ENCODE results near the gene HDAC4.

The HDAC4 gene

DNA sequence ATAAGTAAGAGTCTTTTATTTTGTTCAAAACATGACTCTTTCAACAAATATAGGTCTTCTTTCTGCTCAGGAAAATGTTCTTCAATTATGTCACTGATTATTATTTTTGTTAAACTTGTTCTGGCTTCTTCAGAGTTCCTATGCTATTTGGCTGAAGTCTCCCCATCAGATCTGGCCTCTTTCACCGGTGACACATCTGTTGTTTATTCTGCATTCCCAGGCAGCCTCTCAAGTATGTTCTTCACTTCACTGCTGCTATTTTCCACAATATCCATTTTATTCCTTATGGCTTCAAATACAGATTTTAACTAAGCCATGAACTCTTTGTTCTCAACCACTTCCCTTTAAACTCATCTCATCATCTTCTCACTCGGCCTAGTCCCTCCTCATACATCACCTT, 45.7 kb downstream of the HDAC4 start:
- no peak overlapping the region for H3K27ac ChIP-seq (ENCODE audit: low read depth, low read length)
- no peak overlapping the region for H3K4me3 ChIP-seq (ENCODE audit: low read depth in 1 of 5, low read length in 5 of 5)
- H3K9ac ChIP-seq (ENCODE audit: low read length in 5 of 5): no peak overlapping the region
- H3K9me3 ChIP-seq (ENCODE audit: control insufficient read depth in 5 of 5, low read length in 5 of 5): no peaks in the 10 kb centered on the region
- H3K27me3 ChIP-seq (ENCODE audit: control insufficient read depth in 5 of 5, insufficient read depth in 4 of 5, low read length in 5 of 5): no peaks in the 10 kb centered on the region
- H3K4me1 ChIP-seq (ENCODE audit: control insufficient read depth in 5 of 5, insufficient read depth in 5 of 5, low read length in 5 of 5): peaks cover 2 to 15% (median 9%) of the 10 kb centered on the region in 5 donors
- H3K36me3 ChIP-seq (ENCODE audit: control insufficient read depth in 5 of 5, insufficient read depth in 5 of 5, low read length in 5 of 5): peaks cover 8 to 23% (median 17%) of the 10 kb centered on the region in 5 donors

DNA sequence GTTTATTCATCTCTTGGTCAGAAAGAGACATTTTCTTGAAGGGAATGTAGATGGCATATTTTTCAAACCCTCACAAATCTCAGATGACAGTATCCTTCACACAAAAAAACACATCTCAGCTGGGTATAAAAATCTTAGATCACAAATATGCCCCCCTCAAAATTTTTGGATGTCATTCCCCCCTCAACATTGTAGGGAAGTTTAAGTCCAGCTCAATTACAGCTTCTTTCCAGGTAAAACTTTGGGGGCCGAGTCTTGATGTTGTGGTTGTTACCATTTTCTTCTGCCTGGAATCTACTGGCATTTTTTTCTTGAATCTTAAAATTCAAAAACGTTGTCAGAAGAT, 46.1 kb downstream of the HDAC4 start:
- Histone ChIP-seq H3K36me3 (ENCODE audit: control insufficient read depth in 5 of 5, insufficient read depth in 5 of 5, low read length in 5 of 5) (peaks cover 8 to 23% (median 17%) of the 10 kb centered on the region in 5 donors), H3K9me3 (ENCODE audit: control insufficient read depth in 5 of 5, low read length in 5 of 5) (no peaks in the 10 kb centered on the region), H3K4me1 (ENCODE audit: control insufficient read depth in 5 of 5, insufficient read depth in 5 of 5, low read length in 5 of 5) (peaks cover 2 to 13% (median 9%) of the 10 kb centered on the region in 5 donors), H3K27me3 (ENCODE audit: control insufficient read depth in 5 of 5, insufficient read depth in 4 of 5, low read length in 5 of 5) (no peaks in the 10 kb centered on the region), H3K9ac (ENCODE audit: low read length in 5 of 5) (no peak overlapping the region), H3K4me3 (ENCODE audit: low read depth in 1 of 5, low read length in 5 of 5) (no peak overlapping the region), H3K27ac (ENCODE audit: low read depth, low read length) (no peak overlapping the region)

DNA sequence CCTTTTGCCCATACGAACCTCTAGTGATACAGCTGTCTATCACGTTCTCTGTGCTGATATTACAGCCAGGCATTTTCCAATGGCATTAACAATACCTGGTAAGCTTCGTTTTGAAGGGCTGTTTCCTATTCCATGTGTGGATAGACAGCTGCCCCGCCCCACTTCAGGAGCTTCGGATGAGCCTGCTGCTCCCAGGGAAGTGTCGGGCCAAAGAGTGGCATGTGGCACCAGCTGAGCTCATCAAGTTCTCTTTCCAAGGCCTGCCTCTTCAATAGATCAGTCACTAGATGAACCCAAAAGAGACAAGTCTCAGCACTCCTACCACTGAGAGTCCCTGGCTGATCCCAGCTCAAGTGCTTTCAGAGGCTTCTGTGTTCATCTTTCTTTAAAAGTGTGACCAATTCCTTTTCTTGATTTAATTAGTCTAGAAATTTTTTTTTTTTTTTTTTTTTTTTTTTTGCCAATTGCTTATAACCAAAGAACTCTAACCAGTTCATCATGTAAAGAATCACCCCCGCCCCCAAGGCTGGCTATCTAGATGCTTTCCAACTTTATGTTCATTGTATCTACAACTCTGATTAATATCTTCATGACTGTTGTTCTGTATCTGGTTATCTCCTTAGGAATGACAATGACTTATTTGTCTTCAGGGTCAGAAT, 46.6 kb downstream of the HDAC4 start:
- H3K4me3 ChIP-seq (ENCODE audit: low read depth in 1 of 5, low read length in 5 of 5): no peak overlapping the region
- no peaks in the 10 kb centered on the region for H3K9me3 ChIP-seq (ENCODE audit: control insufficient read depth in 5 of 5, low read length in 5 of 5)
- H3K36me3 ChIP-seq (ENCODE audit: control insufficient read depth in 5 of 5, insufficient read depth in 5 of 5, low read length in 5 of 5): peaks cover 8 to 23% (median 22%) of the 10 kb centered on the region in 5 donors
- H3K9ac ChIP-seq (ENCODE audit: low read length in 5 of 5): no peak overlapping the region
- H3K27me3 ChIP-seq (ENCODE audit: control insufficient read depth in 5 of 5, insufficient read depth in 4 of 5, low read length in 5 of 5): no peaks in the 10 kb centered on the region
- peaks cover 2 to 10% (median 9%) of the 10 kb centered on the region in 5 donors for H3K4me1 ChIP-seq (ENCODE audit: control insufficient read depth in 5 of 5, insufficient read depth in 5 of 5, low read length in 5 of 5)
- no peak overlapping the region for H3K27ac ChIP-seq (ENCODE audit: low read depth, low read length)

DNA sequence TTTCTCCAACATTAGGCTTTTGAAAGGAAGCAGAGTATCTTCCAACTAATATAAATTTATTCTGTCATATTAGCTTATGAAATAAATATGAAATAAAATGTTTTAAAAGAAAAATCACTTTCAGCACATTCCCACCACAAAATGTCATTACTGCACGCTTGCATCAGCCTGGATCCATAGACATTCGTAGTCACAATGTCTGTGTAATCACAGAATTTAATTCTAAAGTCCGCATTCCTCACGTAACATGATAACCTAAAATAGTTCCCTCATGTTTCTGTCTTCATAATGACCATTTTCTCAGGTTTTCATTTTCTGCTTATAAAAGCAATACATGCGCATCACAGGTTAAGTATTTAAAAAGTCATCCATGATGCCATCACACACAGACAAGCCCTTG, 47.1 kb downstream of the HDAC4 start:
- Histone ChIP-seq H3K36me3 (ENCODE audit: control insufficient read depth in 5 of 5, insufficient read depth in 5 of 5, low read length in 5 of 5) (peaks cover 8 to 27% (median 26%) of the 10 kb centered on the region in 5 donors), H3K4me3 (ENCODE audit: low read depth in 1 of 5, low read length in 5 of 5) (no peak overlapping the region), H3K4me1 (ENCODE audit: control insufficient read depth in 5 of 5, insufficient read depth in 5 of 5, low read length in 5 of 5) (peaks cover 0 to 10% (median 9%) of the 10 kb centered on the region in 5 donors), H3K27me3 (ENCODE audit: control insufficient read depth in 5 of 5, insufficient read depth in 4 of 5, low read length in 5 of 5) (no peaks in the 10 kb centered on the region), H3K9ac (ENCODE audit: low read length in 5 of 5) (no peak overlapping the region), H3K9me3 (ENCODE audit: control insufficient read depth in 5 of 5, low read length in 5 of 5) (no peaks in the 10 kb centered on the region), H3K27ac (ENCODE audit: low read depth, low read length) (no peak overlapping the region)

DNA sequence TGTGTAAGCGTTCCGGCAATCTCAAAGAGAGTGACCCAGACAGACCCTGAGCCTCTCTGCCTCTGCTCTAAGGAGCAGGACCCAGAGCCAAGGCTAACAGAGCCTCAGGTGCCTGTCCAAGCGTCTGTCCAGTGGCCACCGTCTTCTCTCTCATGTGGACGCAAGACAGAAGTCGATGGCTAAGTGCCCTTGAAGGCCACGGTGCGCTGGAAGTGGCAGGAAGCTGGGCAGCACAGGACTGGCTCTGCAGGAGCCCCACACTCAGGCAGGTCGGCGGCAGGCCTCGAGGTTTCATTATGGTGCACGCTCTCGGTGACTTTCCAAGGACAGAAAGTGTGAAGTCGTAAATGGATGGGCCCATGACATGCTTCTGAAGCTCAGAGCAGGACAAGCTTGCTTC, 49.1 kb downstream of the HDAC4 start:
- H3K36me3 ChIP-seq (ENCODE audit: control insufficient read depth in 5 of 5, insufficient read depth in 5 of 5, low read length in 5 of 5): peaks cover 8 to 35% (median 26%) of the 10 kb centered on the region in 5 donors
- H3K27ac ChIP-seq (ENCODE audit: low read depth, low read length): no peak overlapping the region
- H3K4me1 ChIP-seq (ENCODE audit: control insufficient read depth in 5 of 5, insufficient read depth in 5 of 5, low read length in 5 of 5): peaks cover 0 to 10% (median 9%) of the 10 kb centered on the region in 5 donors
- H3K9me3 ChIP-seq (ENCODE audit: control insufficient read depth in 5 of 5, low read length in 5 of 5): no peaks in the 10 kb centered on the region
- no peak overlapping the region for H3K4me3 ChIP-seq (ENCODE audit: low read depth in 1 of 5, low read length in 5 of 5)
- no peaks in the 10 kb centered on the region for H3K27me3 ChIP-seq (ENCODE audit: control insufficient read depth in 5 of 5, insufficient read depth in 4 of 5, low read length in 5 of 5)
- no peak overlapping the region for H3K9ac ChIP-seq (ENCODE audit: low read length in 5 of 5)

DNA sequence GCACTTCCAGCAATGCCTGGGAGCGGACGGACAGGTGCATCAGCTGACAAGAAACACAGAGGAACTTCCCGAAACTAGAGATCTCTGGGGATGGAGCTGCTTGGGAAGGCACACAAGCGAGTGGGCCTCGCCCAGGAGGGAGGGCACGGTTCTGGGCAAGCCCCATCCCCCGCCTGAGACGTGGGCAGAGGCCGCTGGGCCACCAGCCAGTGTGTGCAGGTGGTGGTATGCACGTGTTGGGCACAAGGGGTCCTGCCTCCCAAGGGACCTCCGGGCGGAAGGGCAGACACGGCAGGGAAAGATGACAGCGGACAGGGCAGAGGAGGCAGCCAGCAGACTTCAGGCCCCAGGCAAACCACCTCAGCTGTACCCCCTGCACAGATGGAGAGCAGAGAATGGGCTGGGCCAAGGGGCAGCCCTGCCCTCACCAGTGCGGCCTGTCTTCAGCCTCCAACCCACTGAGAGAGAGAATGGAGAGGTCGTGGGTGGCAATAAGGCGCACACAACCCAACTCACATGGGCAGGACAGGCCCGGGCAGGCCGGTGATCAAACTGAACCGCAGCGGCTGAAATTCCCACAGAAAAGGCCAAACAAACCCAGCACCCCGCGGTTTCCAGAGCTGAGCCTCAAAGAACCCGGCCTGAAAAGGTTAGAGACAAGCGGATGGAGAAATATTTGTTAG, 51.2 kb downstream of the HDAC4 start:
- no peak overlapping the region for H3K4me3 ChIP-seq (ENCODE audit: low read depth in 1 of 5, low read length in 5 of 5)
- H3K27me3 ChIP-seq (ENCODE audit: control insufficient read depth in 5 of 5, insufficient read depth in 4 of 5, low read length in 5 of 5): no peaks in the 10 kb centered on the region
- no peak overlapping the region for H3K9ac ChIP-seq (ENCODE audit: low read length in 5 of 5)
- H3K36me3 ChIP-seq (ENCODE audit: control insufficient read depth in 5 of 5, insufficient read depth in 5 of 5, low read length in 5 of 5): peaks cover 8 to 40% (median 26%) of the 10 kb centered on the region in 5 donors
- no peak overlapping the region for H3K27ac ChIP-seq (ENCODE audit: low read depth, low read length)
- no peaks in the 10 kb centered on the region for H3K4me1 ChIP-seq (ENCODE audit: control insufficient read depth in 5 of 5, insufficient read depth in 5 of 5, low read length in 5 of 5)
- H3K9me3 ChIP-seq (ENCODE audit: control insufficient read depth in 5 of 5, low read length in 5 of 5): no peaks in the 10 kb centered on the region

DNA sequence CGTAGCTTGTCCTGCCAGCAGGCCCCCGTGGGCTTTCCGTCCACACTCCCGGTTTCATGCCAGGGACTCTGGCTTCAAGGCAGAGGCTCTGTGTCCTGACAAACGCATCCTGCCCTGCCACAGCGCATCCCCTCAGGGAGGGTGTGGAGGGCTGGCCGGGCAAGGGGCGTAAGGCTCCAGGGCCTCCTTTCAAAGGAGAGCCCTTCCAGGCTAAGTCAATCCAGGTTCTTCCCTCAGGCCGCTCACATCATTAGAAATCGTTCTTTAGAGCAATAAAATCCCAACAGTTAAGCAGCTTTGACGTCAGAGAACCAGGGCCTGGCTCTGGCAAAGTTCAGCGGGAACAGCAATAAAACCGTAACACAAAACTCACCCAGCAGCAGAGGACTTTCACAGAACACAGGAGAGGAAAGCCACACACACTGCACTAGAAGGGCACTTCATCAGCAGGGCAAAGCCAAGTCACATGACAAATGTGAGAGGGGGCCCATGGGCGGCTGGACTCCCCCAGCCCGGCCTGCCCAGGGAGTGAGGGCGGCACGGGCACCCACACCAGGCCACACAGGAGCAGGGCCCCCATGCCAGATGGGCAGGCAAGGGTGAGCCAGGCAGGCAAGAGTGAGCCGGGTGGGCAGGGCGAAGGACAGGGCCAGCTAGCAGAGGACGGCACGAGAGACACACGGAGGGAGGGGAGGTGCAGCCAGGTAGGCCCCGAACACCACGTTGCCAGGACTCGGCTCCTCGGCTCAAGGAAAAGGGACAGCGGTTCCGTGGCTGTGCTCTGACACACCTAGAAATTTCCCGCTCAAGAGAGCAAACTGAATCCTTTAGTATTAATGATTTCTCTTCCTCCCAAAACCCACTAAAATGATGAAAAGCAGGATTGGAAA, 52.0 kb downstream of the HDAC4 start:
- Histone ChIP-seq H3K9me3 (ENCODE audit: control insufficient read depth in 5 of 5, low read length in 5 of 5) (no peaks in the 10 kb centered on the region), H3K36me3 (ENCODE audit: control insufficient read depth in 5 of 5, insufficient read depth in 5 of 5, low read length in 5 of 5) (peaks cover 8 to 43% (median 26%) of the 10 kb centered on the region in 5 donors), H3K27ac (ENCODE audit: low read depth, low read length) (no peak overlapping the region), H3K9ac (ENCODE audit: low read length in 5 of 5) (no peak overlapping the region), H3K27me3 (ENCODE audit: control insufficient read depth in 5 of 5, insufficient read depth in 4 of 5, low read length in 5 of 5) (no peaks in the 10 kb centered on the region), H3K4me3 (ENCODE audit: low read depth in 1 of 5, low read length in 5 of 5) (no peak overlapping the region), H3K4me1 (ENCODE audit: control insufficient read depth in 5 of 5, insufficient read depth in 5 of 5, low read length in 5 of 5) (no peaks in the 10 kb centered on the region)

DNA sequence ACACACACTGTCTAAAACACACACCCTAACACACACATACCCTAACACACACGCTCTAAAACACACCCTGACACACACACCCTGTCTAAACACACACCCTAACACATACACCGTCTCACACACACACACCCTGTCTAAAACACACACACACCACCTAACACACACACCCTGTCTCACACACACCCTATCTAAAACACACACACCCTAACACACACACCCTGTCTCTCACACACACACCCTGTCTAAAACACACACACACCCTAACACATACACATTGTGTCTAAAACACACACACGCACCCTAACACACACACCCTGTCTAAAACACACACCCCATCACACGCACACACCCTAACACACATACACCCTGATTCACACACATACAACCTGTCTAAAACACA, 54.1 kb downstream of the HDAC4 start:
- no peak overlapping the region for H3K4me3 ChIP-seq (ENCODE audit: low read depth in 1 of 5, low read length in 5 of 5)
- H3K36me3 ChIP-seq (ENCODE audit: control insufficient read depth in 5 of 5, insufficient read depth in 5 of 5, low read length in 5 of 5): peaks cover 2 to 35% (median 15%) of the 10 kb centered on the region in 5 donors
- no peak overlapping the region for H3K27ac ChIP-seq (ENCODE audit: low read depth, low read length)
- H3K9me3 ChIP-seq (ENCODE audit: control insufficient read depth in 5 of 5, low read length in 5 of 5): no peaks in the 10 kb centered on the region
- H3K4me1 ChIP-seq (ENCODE audit: control insufficient read depth in 5 of 5, insufficient read depth in 5 of 5, low read length in 5 of 5): no peaks in the 10 kb centered on the region
- no peak overlapping the region for H3K9ac ChIP-seq (ENCODE audit: low read length in 5 of 5)
- no peaks in the 10 kb centered on the region for H3K27me3 ChIP-seq (ENCODE audit: control insufficient read depth in 5 of 5, insufficient read depth in 4 of 5, low read length in 5 of 5)

DNA sequence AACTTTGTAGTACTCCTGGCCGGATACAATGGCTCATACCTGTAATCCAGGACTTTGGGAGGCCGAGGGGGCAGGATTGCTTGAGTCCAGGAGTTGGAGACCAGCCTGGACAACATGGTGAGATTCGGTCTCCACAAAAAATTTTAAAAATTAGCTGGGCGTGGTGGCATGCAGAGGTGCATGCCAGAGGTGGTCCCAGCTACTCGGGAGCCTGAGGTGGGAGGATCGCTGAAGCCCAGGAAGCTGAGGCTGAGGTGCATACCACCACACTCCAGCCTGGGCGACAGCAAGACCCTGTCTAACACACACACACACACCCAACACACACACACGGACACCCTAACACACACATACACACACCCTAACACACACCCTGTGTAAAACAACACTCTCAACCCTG, 55.6 kb downstream of the HDAC4 start:
- Histone ChIP-seq H3K9ac (ENCODE audit: low read length in 5 of 5) (no peak overlapping the region), H3K4me3 (ENCODE audit: low read depth in 1 of 5, low read length in 5 of 5) (no peak overlapping the region)

DNA sequence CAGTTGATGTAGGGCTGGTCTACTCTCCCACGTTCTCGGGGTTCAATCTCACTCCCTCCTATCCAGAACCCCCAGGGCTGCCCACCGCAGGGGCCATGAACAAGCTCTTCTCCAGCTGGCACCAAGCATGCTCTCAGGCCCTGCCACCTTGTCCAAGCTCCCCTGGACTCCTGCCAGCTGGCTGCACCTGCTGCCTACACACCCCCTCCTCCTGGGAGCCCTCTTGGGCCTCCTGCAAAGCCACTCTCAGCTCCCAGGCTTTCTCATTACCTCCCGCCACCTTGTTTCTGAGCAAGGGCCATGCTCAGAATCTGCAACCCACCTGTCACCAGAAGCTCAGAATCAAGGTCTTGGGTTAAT, 56.0 kb downstream of the HDAC4 start:
- Histone ChIP-seq H3K27ac (ENCODE audit: low read depth, low read length) (no peak overlapping the region), H3K9ac (ENCODE audit: low read length in 5 of 5) (no peak overlapping the region), H3K4me3 (ENCODE audit: low read depth in 1 of 5, low read length in 5 of 5) (no peak overlapping the region), H3K4me1 (ENCODE audit: control insufficient read depth in 5 of 5, insufficient read depth in 5 of 5, low read length in 5 of 5) (no peaks in the 10 kb centered on the region), H3K27me3 (ENCODE audit: control insufficient read depth in 5 of 5, insufficient read depth in 4 of 5, low read length in 5 of 5) (no peaks in the 10 kb centered on the region), H3K36me3 (ENCODE audit: control insufficient read depth in 5 of 5, insufficient read depth in 5 of 5, low read length in 5 of 5) (peaks cover 0 to 23% (median 7%) of the 10 kb centered on the region in 5 donors), H3K9me3 (ENCODE audit: control insufficient read depth in 5 of 5, low read length in 5 of 5) (no peaks in the 10 kb centered on the region)

More for the DNA sequence above, 55.6 kb downstream of the HDAC4 start:
- Histone ChIP-seq H3K36me3 (ENCODE audit: control insufficient read depth in 5 of 5, insufficient read depth in 5 of 5, low read length in 5 of 5) (peaks cover 0 to 23% (median 7%) of the 10 kb centered on the region in 5 donors), H3K4me1 (ENCODE audit: control insufficient read depth in 5 of 5, insufficient read depth in 5 of 5, low read length in 5 of 5) (no peaks in the 10 kb centered on the region), H3K9me3 (ENCODE audit: control insufficient read depth in 5 of 5, low read length in 5 of 5) (no peaks in the 10 kb centered on the region), H3K27me3 (ENCODE audit: control insufficient read depth in 5 of 5, insufficient read depth in 4 of 5, low read length in 5 of 5) (no peaks in the 10 kb centered on the region), H3K27ac (ENCODE audit: low read depth, low read length) (no peak overlapping the region)
